HepG2 (cell line): Measurements from ENCODE around the gene HORMAD2. TPM values are rescaled to one million over a fixed set of nuclear protein-coding genes. Genes with fewer than 3 reads are reported as not detected.

Source experiments
- ATAC-seq: fragments of 200-7000 bp; cut with Tn5 transposase; 3 replicates; pipeline ENCODE4 v1.9.1; 2020; ENCODE audit warnings: mild to moderate bottlenecking, moderate library complexity
- BruUV-seq: library from RNA; stranded (reverse); fragments of 400-500 nt; replicated peaks from 2 replicates; lab custom pipeline; 2021; lab: Mats Ljungman, UMichigan
- CTCF ChIA-PET: fragments of 300-600 bp; formaldehyde crosslinking; extraction: SDS; loops from one replicate; lab custom pipeline; 2021; ENCODE audit warnings: low total read pairs, inconsistent platforms, low intra/inter-chr PET ratio; lab: Yijun Ruan, JAX
- POLR2A ChIA-PET: fragments of 350-600 bp; sonication (Branson Sonifier 250); formaldehyde crosslinking; loops from one replicate; lab custom pipeline; 2020; ENCODE audit warnings: antibody characterized with exemption, inconsistent platforms; lab: Yijun Ruan, JAX
- DNase-seq: peaks from one replicate; pipeline ENCODE4 v3.0.0-alpha.2; 2015; ENCODE audit warnings: low spot score
- FAIRE-seq: peaks from 3 replicates; lab custom pipeline; 2011; peaks lifted over from hg19 to GRCh38; lab: Jason Lieb, UNC
- H2AFZ ChIP-seq: one replicate; pipeline ENCODE4 v1.6.1; 2011; ENCODE audit warnings: low read length, inconsistent platforms
- H3K27ac ChIP-seq: fragments of 300-600 bp; 3 replicates; pipeline ENCODE4 v1.8.0; 2011; ENCODE audit warnings: mixed run types, mild to moderate bottlenecking, mixed read lengths, low read length, inconsistent platforms; ENCODE audit not compliant: insufficient read depth; ENCODE audit errors: extremely low read length
- H3K27me3 ChIP-seq, 2 experiments: fragments of 200-600 bp in 1 of 2; 2 replicates in 1 of 2; 3 replicates in 1 of 2; pipeline versions ENCODE4 v1.6.0 to v1.8.0; 2011; ENCODE audit warnings: low read length in 2 of 2, mild to moderate bottlenecking in 2 of 2, moderate library complexity in 2 of 2, inconsistent platforms in 1 of 2; ENCODE audit not compliant: insufficient read depth in 2 of 2, control insufficient read depth in 1 of 2
- H3K36me3 ChIP-seq, 2 experiments: fragments of 200-600 bp in 1 of 2; replicated peaks in 1 of 2; 2 replicates in 1 of 2; 3 replicates in 1 of 2; pipeline versions ENCODE4 v1.5.1 to v1.8.0; 2011; ENCODE audit warnings: low read length in 2 of 2, inconsistent platforms in 1 of 2; ENCODE audit not compliant: insufficient read depth in 2 of 2, control insufficient read depth in 1 of 2
- H3K4me1 ChIP-seq: 2 replicates; pipeline ENCODE4 v1.5.1; 2012; ENCODE audit warnings: low read length, inconsistent platforms; ENCODE audit not compliant: insufficient read depth
- H3K4me2 ChIP-seq: 2 replicates; pipeline ENCODE4 v1.6.0; 2011; ENCODE audit warnings: low read depth, low read length, inconsistent platforms
- H3K4me3 ChIP-seq, 3 experiments: fragments of 200-600 bp in 1 of 3; sonication (generic), shearing (Covaris generic) in 1 of 3; replicated peaks in 1 of 3; 2 replicates each; pipeline ENCODE4 v1.5.1; 2011 to 2016; ENCODE audit warnings: low read length in 3 of 3, inconsistent platforms in 2 of 3, low read depth in 2 of 3, mild to moderate bottlenecking in 2 of 3, control low read depth in 1 of 3, mixed read lengths in 1 of 3; ENCODE audit not compliant: insufficient read depth in 1 of 3
- H3K79me2 ChIP-seq: one replicate; pipeline ENCODE4 v1.6.1; 2011; ENCODE audit warnings: low read length, inconsistent platforms; ENCODE audit not compliant: insufficient read depth
- H3K9ac ChIP-seq: 2 replicates; pipeline ENCODE4 v1.6.0; 2011; ENCODE audit warnings: mild to moderate bottlenecking, low read depth, low read length, inconsistent platforms; ENCODE audit not compliant: insufficient read depth
- H3K9me3 ChIP-seq: 2 replicates; pipeline ENCODE4 v1.5.1; 2012; ENCODE audit warnings: mild to moderate bottlenecking, low read length
- H4K20me1 ChIP-seq: 2 replicates; pipeline ENCODE4 v1.6.0; 2011; ENCODE audit warnings: inconsistent platforms, mild to moderate bottlenecking, low read length, moderate library complexity; ENCODE audit not compliant: insufficient read depth
- FOXC1 ChIP-seq: sonication (generic); formaldehyde crosslinking; IDR thresholded peaks from 2 replicates; pipeline ENCODE4 v1.8.0; 2022; ENCODE audit warnings: mild to moderate bottlenecking, missing genetic modification reagents, borderline replicate concordance
- HNRNPH1 ChIP-seq: fragments of 200-400 bp; formaldehyde crosslinking; optimal IDR thresholded peaks from 2 replicates; pipeline ENCODE3; 2017; ENCODE audit warnings: mild to moderate bottlenecking, low read depth, low read length
- HNRNPK ChIP-seq: fragments of 200-400 bp; formaldehyde crosslinking; IDR thresholded peaks from 2 replicates; pipeline ENCODE4 v1.6.1; 2018; ENCODE audit warnings: low read length, low read depth, moderate library complexity, mild to moderate bottlenecking; ENCODE audit not compliant: poor library complexity, severe bottlenecking
- MAFG ChIP-seq: sonication (generic); formaldehyde crosslinking; IDR thresholded peaks from 2 replicates; pipeline ENCODE4 v1.5.1; 2020; ENCODE audit warnings: mild to moderate bottlenecking, missing genetic modification reagents
- MXD1 ChIP-seq: sonication (generic); formaldehyde crosslinking; IDR thresholded peaks from 2 replicates; pipeline ENCODE4 v1.4.0; 2020; ENCODE audit warnings: mild to moderate bottlenecking, missing genetic modification reagents
- NR2C2 ChIP-seq: sonication (generic); formaldehyde crosslinking; IDR thresholded peaks from 2 replicates; pipeline ENCODE4 v1.4.0; 2020; ENCODE audit warnings: missing genetic modification reagents, mild to moderate bottlenecking, moderate library complexity, borderline replicate concordance
- SMARCE1 ChIP-seq: fragments of 450-650 bp; IDR thresholded peaks from 2 replicates; pipeline ENCODE4 v1.6.1; 2017; ENCODE audit warnings: borderline replicate concordance
- THYN1 ChIP-seq: sonication (generic); formaldehyde crosslinking; IDR thresholded peaks from 2 replicates; pipeline ENCODE4 v1.8.1; 2023; ENCODE audit warnings: low read depth, mild to moderate bottlenecking, moderate library complexity, missing genetic modification reagents, borderline replicate concordance
- ZNF205 ChIP-seq: IDR thresholded peaks from 2 replicates; pipeline ENCODE4 v1.6.1; 2018; ENCODE audit warnings: missing biosample characterization, missing genetic modification reagents
- ZNF333 ChIP-seq: sonication (generic); formaldehyde crosslinking; IDR thresholded peaks from 2 replicates; pipeline ENCODE4 v1.4.0; 2020; ENCODE audit warnings: mild to moderate bottlenecking, missing genetic modification reagents, borderline replicate concordance
- ZNF33A ChIP-seq: sonication (generic); formaldehyde crosslinking; IDR thresholded peaks from 2 replicates; pipeline ENCODE4 v1.5.1; 2020; ENCODE audit warnings: missing genetic modification reagents, mild to moderate bottlenecking, moderate library complexity, borderline replicate concordance
- WGBS: methylation state at CpG from one replicate; pipeline ENCODE4 v1.1.6; 2017; ENCODE audit warnings: low lambda C conversion rate; 5-methylcytosine and 5-hydroxymethylcytosine counted together
- in situ Hi-C: cut with HindIII; loops from 2 replicates; pipeline ENCODE4 v1.10.0; 2017; ENCODE audit warnings: low pct_unique_long_range_greater_than_20kb; ENCODE audit not compliant: extremely low pct_ligation_motif_present
- intact Hi-C: fragments of 100-400 bp; cut with micrococcal nuclease; formaldehyde crosslinking; loops from one replicate; pipeline ENCODE4 v1.10.0; 2022; ENCODE audit not compliant: unreplicated experiment
- polyA plus RNA-seq, 8 experiments: library from polyadenylated mRNA; depleted of rRNA in 3 of 8; stranded (reverse) in 7 of 8; unstranded in 1 of 8; fragments of >200 nt; fragmentation: Illumina TruSeq in 4 of 8; extraction: Trizol in 4 of 8; gene quantifications; 2 replicates each; pipeline versions ENCODE4 v1.2.1 to v1.2.3, GENCODE V29; 2011 to 2016; ENCODE audit warnings: low read depth in 4 of 8, missing spikeins in 1 of 8, mixed read lengths in 1 of 8; ENCODE audit not compliant: insufficient read depth in 1 of 8
- total RNA-seq, 5 experiments: library from RNA; depleted of rRNA; stranded (reverse); fragments of >200 nt; fragmentation: Illumina TruSeq; extraction: Trizol; gene quantifications; 2 replicates each; pipeline ENCODE4 v1.2.3, GENCODE V29; 2016; ENCODE audit warnings: low read depth in 1 of 5
- TF ChIP-seq, protein P1 (sequence below): sonication (generic); formaldehyde crosslinking; IDR thresholded peaks from 2 replicates; pipeline ENCODE4 v1.4.0; 2020; ENCODE audit warnings: missing genetic modification reagents

The HORMAD2 gene
- total and polyA plus RNA-seq, 2 of the 13 experiments (the other 11 are each of a cell fraction or from before 2014, with no cell fraction given): not detected

- TF ChIP-seq, protein P1, sequence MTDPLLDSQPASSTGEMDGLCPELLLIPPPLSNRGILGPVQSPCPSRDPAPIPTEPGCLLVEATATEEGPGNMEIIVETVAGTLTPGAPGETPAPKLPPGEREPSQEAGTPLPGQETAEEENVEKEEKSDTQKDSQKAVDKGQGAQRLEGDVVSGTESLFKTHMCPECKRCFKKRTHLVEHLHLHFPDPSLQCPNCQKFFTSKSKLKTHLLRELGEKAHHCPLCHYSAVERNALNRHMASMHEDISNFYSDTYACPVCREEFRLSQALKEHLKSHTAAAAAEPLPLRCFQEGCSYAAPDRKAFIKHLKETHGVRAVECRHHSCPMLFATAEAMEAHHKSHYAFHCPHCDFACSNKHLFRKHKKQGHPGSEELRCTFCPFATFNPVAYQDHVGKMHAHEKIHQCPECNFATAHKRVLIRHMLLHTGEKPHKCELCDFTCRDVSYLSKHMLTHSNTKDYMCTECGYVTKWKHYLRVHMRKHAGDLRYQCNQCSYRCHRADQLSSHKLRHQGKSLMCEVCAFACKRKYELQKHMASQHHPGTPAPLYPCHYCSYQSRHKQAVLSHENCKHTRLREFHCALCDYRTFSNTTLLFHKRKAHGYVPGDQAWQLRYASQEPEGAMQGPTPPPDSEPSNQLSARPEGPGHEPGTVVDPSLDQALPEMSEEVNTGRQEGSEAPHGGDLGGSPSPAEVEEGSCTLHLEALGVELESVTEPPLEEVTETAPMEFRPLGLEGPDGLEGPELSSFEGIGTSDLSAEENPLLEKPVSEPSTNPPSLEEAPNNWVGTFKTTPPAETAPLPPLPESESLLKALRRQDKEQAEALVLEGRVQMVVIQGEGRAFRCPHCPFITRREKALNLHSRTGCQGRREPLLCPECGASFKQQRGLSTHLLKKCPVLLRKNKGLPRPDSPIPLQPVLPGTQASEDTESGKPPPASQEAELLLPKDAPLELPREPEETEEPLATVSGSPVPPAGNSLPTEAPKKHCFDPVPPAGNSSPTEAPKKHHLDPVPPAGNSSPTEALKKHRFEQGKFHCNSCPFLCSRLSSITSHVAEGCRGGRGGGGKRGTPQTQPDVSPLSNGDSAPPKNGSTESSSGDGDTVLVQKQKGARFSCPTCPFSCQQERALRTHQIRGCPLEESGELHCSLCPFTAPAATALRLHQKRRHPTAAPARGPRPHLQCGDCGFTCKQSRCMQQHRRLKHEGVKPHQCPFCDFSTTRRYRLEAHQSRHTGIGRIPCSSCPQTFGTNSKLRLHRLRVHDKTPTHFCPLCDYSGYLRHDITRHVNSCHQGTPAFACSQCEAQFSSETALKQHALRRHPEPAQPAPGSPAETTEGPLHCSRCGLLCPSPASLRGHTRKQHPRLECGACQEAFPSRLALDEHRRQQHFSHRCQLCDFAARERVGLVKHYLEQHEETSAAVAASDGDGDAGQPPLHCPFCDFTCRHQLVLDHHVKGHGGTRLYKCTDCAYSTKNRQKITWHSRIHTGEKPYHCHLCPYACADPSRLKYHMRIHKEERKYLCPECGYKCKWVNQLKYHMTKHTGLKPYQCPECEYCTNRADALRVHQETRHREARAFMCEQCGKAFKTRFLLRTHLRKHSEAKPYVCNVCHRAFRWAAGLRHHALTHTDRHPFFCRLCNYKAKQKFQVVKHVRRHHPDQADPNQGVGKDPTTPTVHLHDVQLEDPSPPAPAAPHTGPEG (CRISPR knock-in tag): no peak
- TF ChIP-seq MXD1 (CRISPR knock-in tag): no peak
- TF ChIP-seq MAFG (CRISPR knock-in tag): no peak
- TF ChIP-seq ZNF333 (CRISPR knock-in tag): no peak
- no peak for TF ChIP-seq FOXC1
- no peak for TF ChIP-seq NR2C2 (CRISPR knock-in tag)
Measured at GRCh38 chr22:30150212-30150611, 69.9 kb downstream of the HORMAD2 start (continued).

DNA sequence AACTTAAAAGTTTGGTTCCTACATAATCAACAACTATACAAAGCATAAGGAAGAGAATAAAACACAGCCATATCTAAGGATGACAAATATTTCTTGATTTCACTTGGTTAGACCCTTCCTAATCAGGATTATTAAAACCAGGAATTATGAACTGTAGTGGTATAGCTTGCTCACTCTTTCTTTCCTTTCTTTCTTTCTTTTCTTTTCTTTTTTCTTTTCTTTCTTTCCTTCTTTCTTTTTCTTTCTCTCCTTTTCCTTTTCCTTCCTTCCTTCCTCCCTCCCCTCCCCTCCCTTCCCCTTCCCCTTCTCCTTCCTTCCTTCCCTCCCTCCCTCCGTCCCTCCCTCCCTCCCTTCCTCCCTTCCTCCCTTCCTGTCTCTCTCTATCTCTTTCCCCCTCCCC is 78.0 kb downstream of the HORMAD2 start:
- no peaks in the 10 kb centered on the region for H3K36me3 ChIP-seq
- no peak overlapping the region for H2AFZ ChIP-seq
- no peak for DNase-seq
- H3K4me1 ChIP-seq: peaks cover 12% of the 10 kb centered on the region
- no peaks in the 10 kb centered on the region for H3K79me2 ChIP-seq
- H3K27ac ChIP-seq: no peak overlapping the region
- H3K9me3 ChIP-seq: no peaks in the 10 kb centered on the region
- ATAC-seq: no peak
- no peak overlapping the region for H3K9ac ChIP-seq
- TF ChIP-seq HNRNPH1 (no peak), SMARCE1 (no peak), HNRNPK (peak; percentile 95), THYN1 (no peak), ZNF33A (CRISPR knock-in tag) (no peak), ZNF205 (CRISPR knock-in tag) (no peak)
- in situ Hi-C loops (no loop called here), intact Hi-C loops (no loop called here)
- no peaks in the 10 kb centered on the region for H4K20me1 ChIP-seq
- no TSS peak for BruUV-seq
- CTCF ChIA-PET: no interaction called here
- 78% methylated on average over 1 of the region's 1 CpG for WGBS
- H3K27me3 ChIP-seq: peaks cover 0 to 6% of the 10 kb centered on the region in 2 experiments; a peak in 1 of 5 replicates
- H3K4me2 ChIP-seq: no peak overlapping the region
- H3K4me3 ChIP-seq: no peak overlapping the region
- FAIRE-seq: no peak
- POLR2A ChIA-PET: no interaction called here
